ENCODE measurements around the gene SPOCK1.
"Not testable (repeated sequence)": the region's sequence is repeated elsewhere in the genome, so short reads cannot be mapped to it uniquely, and the experiment has no call there.

SPOCK1 gene

GRCh38 chr5:137233726-137234125, 265.4 kb downstream of the SPOCK1 start:
- no peak overlapping the region for H3K4me3 ChIP-seq (ENCODE audit: low read depth, low read length)
- DNase-seq (ENCODE audit: low read depth), result no peak
- no peak for TF ChIP-seq CTCF (IDR thresholded peaks at IDR 0.05; ENCODE audit: low read depth, low read length)
- TF ChIP-seq MAX (IDR thresholded peaks at IDR 0.05; ENCODE audit: low read depth, low read length), result no peak

GRCh38 chr5:137233304-137233703, 265.8 kb downstream of the SPOCK1 start:
- not testable (repeated sequence) for DNase-seq (ENCODE audit: low read depth); H3K4me3 ChIP-seq (ENCODE audit: low read depth, low read length)

GRCh38 chr5:137231540-137231939, 267.6 kb downstream of the SPOCK1 start:
- DNase-seq (ENCODE audit: low read depth), result no peak
- TF ChIP-seq CTCF (IDR thresholded peaks at IDR 0.05; ENCODE audit: low read depth, low read length) (no peak), MYC (IDR thresholded peaks at IDR 0.05; ENCODE audit: low read depth, low read length) (no peak), POLR2A (IDR thresholded peaks at IDR 0.05; ENCODE audit: extremely low read depth, insufficient read length) (no peak), MAX (IDR thresholded peaks at IDR 0.05; ENCODE audit: low read depth, low read length) (no peak)
- H3K4me3 ChIP-seq (ENCODE audit: low read depth, low read length), result no peak overlapping the region

- no peak overlapping the region for H3K4me3 ChIP-seq (ENCODE audit: low read depth, low read length)
- TF ChIP-seq MYC (IDR thresholded peaks at IDR 0.05; ENCODE audit: low read depth, low read length), result no peak
- TF ChIP-seq CTCF (IDR thresholded peaks at IDR 0.05; ENCODE audit: low read depth, low read length), result no peak
- TF ChIP-seq POLR2A (IDR thresholded peaks at IDR 0.05; ENCODE audit: extremely low read depth, insufficient read length), result no peak
- TF ChIP-seq MAX (IDR thresholded peaks at IDR 0.05; ENCODE audit: low read depth, low read length), result no peak
- DNase-seq (ENCODE audit: low read depth), result no peak
Measured at GRCh38 chr5:137228816-137229215, 270.3 kb downstream of the SPOCK1 start.

- no peak for DNase-seq (ENCODE audit: low read depth)
- TF ChIP-seq MYC (IDR thresholded peaks at IDR 0.05; ENCODE audit: low read depth, low read length) (no peak), MAX (IDR thresholded peaks at IDR 0.05; ENCODE audit: low read depth, low read length) (no peak), CTCF (IDR thresholded peaks at IDR 0.05; ENCODE audit: low read depth, low read length) (no peak), POLR2A (IDR thresholded peaks at IDR 0.05; ENCODE audit: extremely low read depth, insufficient read length) (no peak)
- H3K4me3 ChIP-seq (ENCODE audit: low read depth, low read length), result no peak overlapping the region
Measured at GRCh38 chr5:137226081-137226480, 273.0 kb downstream of the SPOCK1 start.

GRCh38 chr5:137223324-137224295, 275.5 kb downstream of the SPOCK1 start:
- TF ChIP-seq MYC (IDR thresholded peaks at IDR 0.05; ENCODE audit: low read depth, low read length), result no peak
- no peak for TF ChIP-seq MAX (IDR thresholded peaks at IDR 0.05; ENCODE audit: low read depth, low read length)
- no peak for TF ChIP-seq POLR2A (IDR thresholded peaks at IDR 0.05; ENCODE audit: extremely low read depth, insufficient read length)
- TF ChIP-seq CTCF (IDR thresholded peaks at IDR 0.05; ENCODE audit: low read depth, low read length), result no peak
- H3K4me3 ChIP-seq (ENCODE audit: low read depth, low read length), result no peak overlapping the region
- no peak for DNase-seq (ENCODE audit: low read depth)
